Measurements from ENCODE around the gene RHOXF2. TPM values are rescaled to one million over a fixed set of nuclear protein-coding genes. Genes with fewer than 3 reads are reported as not detected.
"Not testable (repeated sequence)": the region's sequence is repeated elsewhere in the genome, so short reads cannot be mapped to it uniquely, and the experiment has no call there.

The RHOXF2 gene
- total and polyA plus RNA-seq, 2 donors from 2014 or later = not detected

DNA sequence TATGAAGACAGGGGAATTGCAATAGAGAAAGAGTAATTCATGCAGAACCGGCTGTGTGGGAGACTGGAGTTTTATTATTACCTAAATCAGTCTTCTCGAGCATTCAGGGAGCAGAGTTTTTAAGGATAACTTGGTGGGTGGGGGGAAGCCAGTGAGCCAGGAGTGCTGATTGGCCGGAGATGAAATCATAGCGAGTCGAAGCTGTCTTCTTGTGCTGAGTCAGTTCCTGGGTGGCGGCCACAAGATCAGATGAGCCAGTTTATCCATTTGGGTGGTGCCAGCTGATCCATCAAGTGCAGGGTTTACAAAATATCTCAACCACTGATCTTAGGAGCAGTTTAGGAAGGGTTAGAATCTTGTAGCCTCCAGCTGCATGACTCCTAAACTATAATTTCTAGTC is 34.8 kb downstream of the RHOXF2 start:
- intact Hi-C loops (cut with DNase I); FAIRE-seq; H3K4me1 ChIP-seq (ENCODE audit: control insufficient read depth in 2 of 3, insufficient read depth in 2 of 3, low read depth in 1 of 3, low read length in 3 of 3): not testable (repeated sequence)

DNA sequence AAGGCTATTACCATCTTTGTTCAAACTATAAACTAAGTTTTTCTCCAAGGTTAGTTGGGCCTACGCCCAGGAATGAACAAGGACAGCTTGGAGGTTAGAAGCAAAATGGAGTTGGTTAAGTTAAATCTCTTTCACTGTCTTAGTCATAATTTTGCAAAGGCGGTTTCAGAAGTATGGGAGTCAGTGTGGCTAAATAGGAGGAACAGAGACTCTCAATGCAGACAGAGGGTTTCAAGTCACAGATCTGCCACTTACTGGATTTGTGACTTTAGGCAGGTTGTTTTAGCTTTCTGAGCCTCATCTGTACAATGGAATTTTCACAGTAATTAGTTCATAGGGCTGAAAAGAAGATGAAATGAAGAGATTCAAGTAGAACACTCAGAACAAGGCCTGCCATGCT is 35.3 kb downstream of the RHOXF2 start:
- H3K4me3 ChIP-seq (ENCODE audit: low read length in 3 of 3); H3K36me3 ChIP-seq (ENCODE audit: control insufficient read depth in 2 of 3, insufficient read depth in 3 of 3, low read length in 3 of 3); FAIRE-seq; intact Hi-C loops (cut with DNase I); H3K27me3 ChIP-seq (ENCODE audit: control insufficient read depth, insufficient read depth, low read length); DNase-seq; H3K9me3 ChIP-seq (ENCODE audit: control insufficient read depth in 2 of 3, insufficient read depth in 1 of 3, low read length in 3 of 3); H3K4me1 ChIP-seq (ENCODE audit: control insufficient read depth in 2 of 3, insufficient read depth in 2 of 3, low read depth in 1 of 3, low read length in 3 of 3); H3K27ac ChIP-seq (ENCODE audit: low read depth in 2 of 2, low read length in 2 of 2); H3K9ac ChIP-seq (ENCODE audit: low read length in 3 of 3): not testable (repeated sequence)

More for the DNA sequence above, 34.8 kb downstream of the RHOXF2 start:
- not testable (repeated sequence) for H3K4me3 ChIP-seq (ENCODE audit: low read length in 3 of 3); H3K27me3 ChIP-seq (ENCODE audit: control insufficient read depth, insufficient read depth, low read length); DNase-seq; H3K36me3 ChIP-seq (ENCODE audit: control insufficient read depth in 2 of 3, insufficient read depth in 3 of 3, low read length in 3 of 3); H3K9me3 ChIP-seq (ENCODE audit: control insufficient read depth in 2 of 3, insufficient read depth in 1 of 3, low read length in 3 of 3); H3K9ac ChIP-seq (ENCODE audit: low read length in 3 of 3); H3K27ac ChIP-seq (ENCODE audit: low read depth in 2 of 2, low read length in 2 of 2)

DNA sequence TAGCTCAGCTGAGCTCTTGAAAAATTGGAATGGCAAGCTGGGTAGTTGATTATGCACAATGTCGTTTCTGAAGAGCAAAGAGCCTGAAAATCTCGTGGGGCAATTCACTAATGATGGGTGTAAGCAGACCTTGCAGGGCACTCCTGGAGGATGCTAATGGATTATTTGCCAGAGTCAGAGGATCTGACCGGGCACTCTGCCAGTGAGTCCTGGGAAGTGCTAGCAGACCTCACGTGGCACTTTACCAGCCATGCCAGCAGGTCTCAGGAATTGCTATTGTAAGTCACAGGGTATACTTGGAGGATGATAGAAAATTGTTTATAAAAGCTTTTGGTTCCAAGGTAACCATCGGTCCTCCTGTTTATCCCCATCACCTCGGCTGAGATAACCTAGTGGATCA is 37.4 kb downstream of the RHOXF2 start:
- DNase-seq; H3K27me3 ChIP-seq (ENCODE audit: control insufficient read depth, insufficient read depth, low read length); FAIRE-seq; H3K9ac ChIP-seq (ENCODE audit: low read length in 3 of 3); H3K27ac ChIP-seq (ENCODE audit: low read depth in 2 of 2, low read length in 2 of 2); H3K36me3 ChIP-seq (ENCODE audit: control insufficient read depth in 2 of 3, insufficient read depth in 3 of 3, low read length in 3 of 3); H3K4me3 ChIP-seq (ENCODE audit: low read length in 3 of 3); H3K4me1 ChIP-seq (ENCODE audit: control insufficient read depth in 2 of 3, insufficient read depth in 2 of 3, low read depth in 1 of 3, low read length in 3 of 3); H3K9me3 ChIP-seq (ENCODE audit: control insufficient read depth in 2 of 3, insufficient read depth in 1 of 3, low read length in 3 of 3); intact Hi-C loops (cut with DNase I): not testable (repeated sequence)

DNA sequence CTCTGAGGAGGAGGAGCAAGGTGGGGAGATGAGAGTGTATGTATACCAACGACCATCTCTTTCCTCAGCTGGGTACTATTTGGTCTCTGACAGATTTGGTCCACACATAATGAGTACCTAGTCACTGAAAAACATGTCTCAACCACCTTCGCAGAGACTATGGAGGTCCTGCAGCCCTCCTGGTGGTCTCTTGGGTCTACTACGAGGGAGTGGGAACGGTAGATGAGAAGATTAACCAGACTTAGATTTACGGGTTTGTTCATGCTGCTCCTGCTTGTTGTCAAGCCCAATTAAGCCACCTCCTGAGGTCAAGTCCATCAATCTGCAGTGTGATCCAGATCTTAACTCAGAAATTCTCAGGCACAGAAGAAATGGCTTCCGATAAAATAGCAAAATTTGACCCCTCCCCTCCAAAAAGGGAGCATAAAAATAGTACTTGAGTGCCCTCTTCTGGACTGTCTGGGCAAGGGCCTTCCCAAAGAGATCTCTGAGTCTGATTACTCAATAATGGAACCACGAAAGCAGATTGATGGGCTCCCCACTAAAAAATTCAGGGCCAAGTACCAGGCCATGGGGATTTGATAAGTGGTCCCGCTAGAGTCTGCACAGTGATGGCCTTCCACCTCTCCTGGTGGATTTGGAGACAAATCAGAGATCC is 38.3 kb downstream of the RHOXF2 start:
- peak; percentile 85 for FAIRE-seq
- H3K9ac ChIP-seq (ENCODE audit: low read length in 3 of 3); H3K4me1 ChIP-seq (ENCODE audit: control insufficient read depth in 2 of 3, insufficient read depth in 2 of 3, low read depth in 1 of 3, low read length in 3 of 3); H3K36me3 ChIP-seq (ENCODE audit: control insufficient read depth in 2 of 3, insufficient read depth in 3 of 3, low read length in 3 of 3); H3K4me3 ChIP-seq (ENCODE audit: low read length in 3 of 3); DNase-seq; H3K27me3 ChIP-seq (ENCODE audit: control insufficient read depth, insufficient read depth, low read length); intact Hi-C loops (cut with DNase I); H3K27ac ChIP-seq (ENCODE audit: low read depth in 2 of 2, low read length in 2 of 2); H3K9me3 ChIP-seq (ENCODE audit: control insufficient read depth in 2 of 3, insufficient read depth in 1 of 3, low read length in 3 of 3): not testable (repeated sequence)

DNA sequence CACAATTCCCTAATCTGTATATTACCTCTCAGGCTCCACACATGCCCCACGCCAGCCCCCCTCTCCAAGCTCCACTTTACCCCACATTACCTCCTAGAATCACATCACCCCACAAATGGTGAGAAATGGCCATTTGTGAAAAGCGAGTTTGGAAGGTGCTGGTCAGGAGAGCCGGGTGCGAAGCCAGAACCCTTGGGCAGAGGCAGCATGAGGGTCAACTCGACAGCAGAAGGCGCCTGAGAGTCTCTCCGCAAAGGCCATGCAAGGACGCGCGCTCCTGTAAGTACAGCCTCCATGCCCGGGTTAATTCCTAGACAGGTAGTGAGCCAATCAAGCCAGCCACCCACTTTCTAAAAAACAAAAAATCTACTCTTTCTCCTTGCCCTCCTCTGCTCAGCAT is 42.4 kb downstream of the RHOXF2 start:
- H3K27me3 ChIP-seq (ENCODE audit: control insufficient read depth, insufficient read depth, low read length) = no peaks in the 10 kb centered on the region
- DNase-seq (peak in 1 of 5 donors; percentile 31), FAIRE-seq (no peak)
- intact Hi-C loops (cut with DNase I) = no loop called here
- H3K4me1 ChIP-seq (ENCODE audit: control insufficient read depth in 2 of 3, insufficient read depth in 2 of 3, low read depth in 1 of 3, low read length in 3 of 3) = no peaks in the 10 kb centered on the region
- no peaks in the 10 kb centered on the region for H3K9me3 ChIP-seq (ENCODE audit: control insufficient read depth in 2 of 3, insufficient read depth in 1 of 3, low read length in 3 of 3)
- H3K36me3 ChIP-seq (ENCODE audit: control insufficient read depth in 2 of 3, insufficient read depth in 3 of 3, low read length in 3 of 3) = no peaks in the 10 kb centered on the region
- H3K4me3 ChIP-seq (ENCODE audit: low read length in 3 of 3) = no peak overlapping the region
- TF ChIP-seq, protein P1, sequence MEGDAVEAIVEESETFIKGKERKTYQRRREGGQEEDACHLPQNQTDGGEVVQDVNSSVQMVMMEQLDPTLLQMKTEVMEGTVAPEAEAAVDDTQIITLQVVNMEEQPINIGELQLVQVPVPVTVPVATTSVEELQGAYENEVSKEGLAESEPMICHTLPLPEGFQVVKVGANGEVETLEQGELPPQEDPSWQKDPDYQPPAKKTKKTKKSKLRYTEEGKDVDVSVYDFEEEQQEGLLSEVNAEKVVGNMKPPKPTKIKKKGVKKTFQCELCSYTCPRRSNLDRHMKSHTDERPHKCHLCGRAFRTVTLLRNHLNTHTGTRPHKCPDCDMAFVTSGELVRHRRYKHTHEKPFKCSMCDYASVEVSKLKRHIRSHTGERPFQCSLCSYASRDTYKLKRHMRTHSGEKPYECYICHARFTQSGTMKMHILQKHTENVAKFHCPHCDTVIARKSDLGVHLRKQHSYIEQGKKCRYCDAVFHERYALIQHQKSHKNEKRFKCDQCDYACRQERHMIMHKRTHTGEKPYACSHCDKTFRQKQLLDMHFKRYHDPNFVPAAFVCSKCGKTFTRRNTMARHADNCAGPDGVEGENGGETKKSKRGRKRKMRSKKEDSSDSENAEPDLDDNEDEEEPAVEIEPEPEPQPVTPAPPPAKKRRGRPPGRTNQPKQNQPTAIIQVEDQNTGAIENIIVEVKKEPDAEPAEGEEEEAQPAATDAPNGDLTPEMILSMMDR (IDR thresholded peaks at IDR 0.05; ENCODE audit: borderline replicate concordance, extremely low read depth, insufficient read depth) = no peak
- no peak overlapping the region for H3K27ac ChIP-seq (ENCODE audit: low read depth in 2 of 2, low read length in 2 of 2)
- no peak overlapping the region for H3K9ac ChIP-seq (ENCODE audit: low read length in 3 of 3)

All from kidney (tissue), 14 donors.